ENCODE data around the gene AP1S3.

The AP1S3 gene

DNA sequence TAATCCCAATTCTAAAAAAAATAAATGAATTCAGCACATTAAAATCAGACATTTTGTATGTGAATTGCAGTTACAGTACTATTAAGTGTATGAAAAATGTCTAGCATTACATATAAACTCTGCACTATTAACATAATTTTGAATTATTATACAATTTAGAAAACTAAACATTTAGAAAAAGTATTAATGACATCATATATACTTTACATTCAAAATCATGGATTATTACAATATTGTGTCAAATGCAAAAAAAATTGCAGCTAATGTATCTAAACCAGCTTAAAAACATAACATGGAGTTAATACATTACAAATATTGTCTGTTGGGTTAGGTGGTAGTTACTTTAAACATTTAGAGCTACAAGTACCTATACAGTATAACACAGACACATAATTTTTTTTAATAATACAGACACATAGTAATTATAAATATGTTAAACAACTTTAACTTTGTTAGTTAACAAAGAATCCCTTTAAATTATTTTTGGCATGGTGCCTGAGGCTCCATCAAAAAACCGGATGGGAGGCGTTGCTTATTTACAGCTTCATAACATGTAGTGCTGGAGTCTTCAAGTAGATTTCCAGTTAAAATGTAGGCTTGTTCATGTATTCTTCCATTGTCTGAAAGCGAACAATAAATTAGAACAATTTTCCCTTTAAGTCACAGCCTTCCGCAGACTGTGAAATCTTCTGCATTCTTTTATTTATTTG is 79.1 kb downstream of the AP1S3 start:
- no peak for DNase-seq

DNA sequence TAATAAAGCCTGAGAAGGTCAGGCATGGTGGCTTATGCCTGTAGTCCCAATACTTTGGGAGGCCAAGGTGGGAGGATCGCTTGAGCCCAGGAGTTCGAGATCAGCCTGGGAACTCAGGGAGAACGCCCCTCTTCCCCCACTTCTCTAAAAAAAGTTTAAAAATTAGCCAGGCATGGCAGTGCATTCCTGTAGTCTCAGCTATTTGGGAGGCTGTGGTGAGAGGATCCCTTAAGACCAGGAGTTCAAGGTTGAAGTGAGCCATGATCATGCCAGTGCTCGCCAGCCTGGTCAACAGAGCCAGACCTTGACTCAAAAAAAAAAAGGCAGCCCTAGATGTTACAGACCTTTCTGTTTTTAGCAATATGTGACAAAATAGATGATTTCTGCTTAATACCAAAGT is 83.4 kb downstream of the AP1S3 start:
- DNase-seq: no peak

DNA sequence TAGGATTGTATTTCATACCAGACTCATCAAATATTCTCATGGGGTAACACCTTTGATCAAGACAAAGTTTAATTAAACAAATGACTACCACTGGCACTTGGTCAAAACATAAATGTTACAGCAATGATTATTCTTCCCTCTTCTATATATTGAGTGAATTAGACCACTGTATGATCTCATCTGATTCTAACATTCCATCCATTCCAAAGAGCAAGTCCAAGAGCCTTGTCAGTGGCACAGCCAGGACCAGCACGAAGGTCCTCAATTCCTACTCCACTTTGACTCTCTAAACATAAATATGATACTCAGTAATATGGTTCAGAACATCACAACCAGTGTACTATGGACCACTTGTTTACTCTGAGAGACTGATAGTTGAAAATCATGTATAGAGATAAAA is 86.4 kb downstream of the AP1S3 start:
- no peak for DNase-seq

DNA sequence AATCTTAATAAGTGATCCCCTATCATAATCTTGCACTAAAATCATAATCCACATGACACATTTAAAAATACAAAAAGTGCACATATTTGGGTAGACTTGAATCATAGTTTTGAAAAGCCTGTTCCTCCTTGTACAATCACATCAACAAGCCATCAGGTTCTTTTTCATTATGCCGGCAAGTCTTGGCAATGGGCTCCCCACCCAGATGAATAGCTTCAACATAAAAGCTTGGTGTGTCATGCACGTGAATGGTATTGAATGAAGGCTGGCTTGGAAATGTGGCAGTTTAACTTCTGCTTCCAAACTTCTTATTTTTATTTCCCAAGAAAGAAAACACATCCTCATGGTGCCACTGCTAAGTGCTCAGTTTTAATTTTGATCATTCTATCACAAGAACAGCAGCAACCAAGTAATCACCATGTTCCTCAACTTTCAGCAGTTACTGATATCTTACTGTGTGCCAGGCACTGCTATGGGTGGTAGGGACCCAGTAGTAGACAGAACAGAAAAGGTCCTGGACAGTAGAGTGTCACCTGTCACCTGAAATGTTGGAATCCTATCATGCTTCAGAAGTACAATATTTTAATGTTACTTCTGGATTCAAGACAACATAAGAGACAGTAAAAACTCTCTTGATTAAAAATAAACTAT is 89.9 kb downstream of the AP1S3 start:
- DNase-seq: no peak

DNA sequence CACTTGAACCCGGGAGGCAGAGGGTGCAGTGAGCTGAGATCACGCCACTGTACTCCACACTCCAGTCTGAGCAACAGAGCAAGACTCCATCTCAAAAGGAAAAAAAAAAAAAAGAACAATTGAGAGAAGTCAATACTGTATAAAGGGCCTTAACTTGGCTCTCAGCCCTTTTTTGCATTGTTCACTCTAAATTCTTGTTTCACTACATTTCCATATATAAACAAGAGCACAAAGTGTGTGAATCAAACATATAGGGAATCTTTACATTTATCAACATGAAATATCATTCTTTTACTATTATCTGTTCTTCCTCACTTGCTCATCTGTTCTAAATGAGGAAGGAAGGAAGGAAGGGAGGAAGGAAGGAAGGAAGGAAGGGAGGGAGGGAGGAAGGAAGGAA is 90.8 kb downstream of the AP1S3 start:
- no peak for DNase-seq

DNA sequence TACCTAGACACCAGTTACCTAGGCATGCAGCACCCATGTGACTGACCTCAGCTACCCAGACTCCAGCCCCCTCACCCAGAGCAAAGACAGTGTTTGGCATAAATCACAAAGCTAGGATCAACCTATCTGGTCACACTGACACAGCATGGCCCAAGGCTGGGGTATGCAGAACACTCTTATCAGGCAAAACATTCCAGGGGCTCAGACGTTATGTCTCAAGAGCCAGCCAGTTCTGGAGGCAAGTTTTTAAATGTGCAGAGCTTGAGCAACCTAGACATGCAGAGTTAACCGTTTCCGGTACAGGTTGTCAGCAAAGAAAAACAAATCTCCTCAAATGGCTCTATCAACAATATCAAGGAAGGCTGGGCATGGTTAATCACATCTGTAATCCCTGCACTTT is 92.8 kb downstream of the AP1S3 start:
- no peak for DNase-seq

DNA sequence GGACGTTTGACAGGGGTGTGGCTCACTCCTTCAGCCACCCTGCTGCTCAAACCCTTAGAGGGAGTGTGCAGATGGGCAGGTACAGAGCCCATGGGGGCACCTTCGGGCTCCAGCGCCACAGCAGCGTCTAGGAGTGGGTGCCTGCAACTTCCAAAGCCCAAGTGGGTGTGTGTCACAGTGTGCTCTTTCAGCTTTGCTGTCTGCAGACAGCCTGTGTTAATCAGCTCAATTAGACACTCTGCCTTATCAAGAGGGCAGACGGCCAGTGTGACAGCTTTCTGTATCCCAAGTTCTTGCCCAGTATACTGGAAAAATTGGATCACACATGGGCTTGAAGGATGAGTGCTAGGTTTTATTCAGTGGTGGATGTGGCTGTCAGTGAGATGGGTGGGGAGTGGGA is 96.7 kb downstream of the AP1S3 start:
- no peak for DNase-seq

DNA sequence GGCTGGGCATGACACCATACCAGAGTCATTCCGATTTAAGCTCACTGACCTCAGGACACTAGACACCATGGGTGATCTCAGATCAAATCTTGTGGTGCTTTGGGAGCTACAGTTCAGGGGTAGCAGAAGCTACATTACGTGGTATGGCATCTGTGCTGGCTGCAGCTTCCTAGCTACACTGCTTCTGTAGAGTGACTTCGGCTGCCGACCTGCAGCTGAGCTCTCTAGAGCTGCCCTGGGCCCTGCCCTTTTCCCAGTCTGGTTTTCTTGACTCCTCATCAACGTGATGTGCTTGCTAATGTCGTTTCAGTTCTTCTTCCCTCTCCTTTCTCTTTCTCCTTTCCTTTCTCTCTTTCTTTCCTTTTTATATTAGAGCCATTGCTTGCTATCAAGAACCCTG is 100.2 kb downstream of the AP1S3 start:
- DNase-seq: no peak

DNA sequence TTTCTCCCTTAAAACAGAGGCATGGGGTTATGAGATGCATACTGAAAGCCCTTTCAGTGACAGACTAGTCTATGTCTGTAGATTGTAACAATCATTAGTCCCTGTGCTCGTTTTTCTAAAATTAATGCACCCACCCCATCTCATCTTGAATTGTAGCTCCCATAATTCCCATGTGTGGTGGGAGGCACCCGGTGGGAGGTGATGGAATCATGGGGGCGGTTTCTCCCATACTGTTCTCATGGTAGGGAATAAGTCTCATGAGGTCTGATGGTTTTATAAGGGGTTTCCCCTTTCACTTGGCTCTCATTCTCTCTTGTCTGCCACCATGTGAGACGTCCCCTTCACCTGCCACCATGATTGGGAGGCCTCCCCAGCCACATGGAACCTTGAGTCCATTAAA is 100.9 kb downstream of the AP1S3 start:
- no peak for DNase-seq

DNA sequence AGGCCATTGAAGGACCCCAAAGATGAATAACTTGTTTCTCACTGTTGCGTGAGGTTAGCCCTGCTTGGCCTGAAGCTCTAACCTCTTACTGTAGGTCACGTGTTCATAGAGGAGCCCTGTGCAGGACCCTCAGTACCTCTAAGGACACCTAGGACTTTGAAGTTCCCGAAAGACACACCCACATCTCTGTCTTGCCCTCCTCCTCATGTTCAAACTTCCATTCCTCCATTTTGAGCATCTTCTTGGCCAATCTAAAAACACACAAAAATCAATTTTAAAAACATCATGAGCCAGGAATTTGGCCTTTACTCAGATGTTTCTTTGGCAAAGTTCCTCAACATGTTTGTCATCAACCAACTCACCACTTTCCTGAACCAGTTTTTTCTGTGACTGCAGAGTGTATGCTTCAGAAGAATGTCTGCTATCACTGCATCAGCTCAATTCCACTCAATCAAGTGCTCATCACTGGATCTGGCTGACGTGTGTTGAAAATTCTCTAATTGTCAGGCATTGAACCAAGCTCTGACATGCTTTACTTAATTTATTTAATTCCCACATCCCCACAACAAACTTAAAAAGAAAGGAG is 101.6 kb downstream of the AP1S3 start:
- DNase-seq: no peak

DNA sequence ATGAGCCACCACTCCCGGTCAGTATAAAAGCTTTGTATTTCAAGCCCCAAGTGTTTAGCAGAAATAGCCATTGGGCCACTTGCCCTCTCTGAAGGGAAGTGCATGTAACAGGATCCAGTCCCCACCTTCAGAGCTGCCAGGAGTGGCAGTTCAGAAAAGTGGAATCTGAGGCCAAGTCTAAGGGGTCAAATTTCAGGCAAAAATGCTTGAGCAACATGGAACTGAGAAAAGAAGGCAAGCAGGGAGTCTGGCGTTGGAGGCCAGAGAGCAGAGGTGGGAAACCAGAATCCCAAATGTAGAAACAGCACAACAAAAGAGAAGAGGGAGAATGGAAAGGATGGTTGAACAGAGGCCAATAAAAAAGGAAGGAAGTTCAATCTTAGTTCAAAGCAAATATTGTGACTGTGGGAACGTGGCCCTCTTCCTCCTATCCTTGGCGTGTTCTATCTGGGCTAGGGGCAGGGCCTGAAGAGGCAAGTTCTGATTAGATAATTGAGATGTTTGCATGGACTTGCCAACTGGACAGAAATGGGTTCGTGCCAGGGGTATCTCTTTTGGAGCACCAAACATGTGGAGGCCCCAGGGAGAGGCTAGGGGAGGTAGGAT is 102.2 kb downstream of the AP1S3 start:
- no peak for DNase-seq

DNA sequence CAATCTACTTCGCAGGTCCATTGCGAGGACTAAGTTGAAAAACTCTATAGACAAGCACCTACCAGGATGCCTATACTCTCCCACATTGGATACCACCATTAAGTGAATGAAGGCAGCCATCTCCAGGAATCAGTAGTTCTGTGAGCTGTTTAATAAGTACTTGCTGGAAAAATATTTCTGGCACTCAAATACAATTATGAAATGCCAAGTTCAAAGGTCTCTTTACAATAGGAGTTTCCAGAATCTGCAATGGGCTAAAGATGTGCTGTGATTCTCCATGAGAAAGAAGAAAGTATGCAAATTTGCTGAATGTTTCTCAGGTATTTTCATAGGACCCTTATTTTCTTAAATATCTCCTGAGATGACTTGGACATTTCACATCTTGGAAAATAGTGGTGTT is 103.0 kb downstream of the AP1S3 start:
- DNase-seq: no peak

DNA sequence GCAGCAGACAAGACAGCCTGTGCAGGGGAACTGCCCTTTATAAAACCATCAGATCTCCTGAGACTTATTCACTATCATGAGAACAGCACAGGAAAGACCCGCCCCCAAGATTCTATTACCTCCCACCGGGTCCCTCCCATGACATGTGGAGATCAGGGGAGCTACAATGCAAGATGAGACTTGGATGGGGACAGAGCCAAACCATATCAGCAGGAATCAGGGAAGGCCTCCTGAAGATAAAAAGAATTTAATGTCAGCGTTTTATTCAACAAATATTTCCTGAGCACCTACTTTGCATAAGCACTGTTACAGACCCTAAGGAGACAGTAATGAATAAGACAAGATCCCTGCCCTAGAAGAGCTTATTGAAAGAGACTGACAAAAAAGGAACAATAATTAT is 105.0 kb downstream of the AP1S3 start:
- DNase-seq: no peak

DNA sequence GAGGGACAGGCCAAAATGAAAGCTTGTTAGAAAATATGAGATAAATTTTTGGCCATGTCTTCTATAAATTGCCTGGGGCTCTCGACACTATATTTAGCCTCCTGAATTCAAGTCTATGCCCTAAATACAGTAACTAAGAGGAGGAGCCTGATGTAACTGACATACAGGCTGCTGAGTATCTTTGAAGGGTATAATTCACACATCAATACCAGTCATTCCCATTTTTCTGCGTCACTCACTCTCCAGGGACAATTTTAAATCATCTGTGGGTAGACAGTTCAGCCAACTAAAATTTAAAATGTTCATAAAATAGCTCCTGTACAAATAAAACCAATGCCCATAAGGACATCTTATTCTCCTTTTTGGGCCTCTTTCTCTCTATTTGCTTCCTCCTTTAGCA is 105.9 kb downstream of the AP1S3 start:
- DNase-seq: no peak

DNA sequence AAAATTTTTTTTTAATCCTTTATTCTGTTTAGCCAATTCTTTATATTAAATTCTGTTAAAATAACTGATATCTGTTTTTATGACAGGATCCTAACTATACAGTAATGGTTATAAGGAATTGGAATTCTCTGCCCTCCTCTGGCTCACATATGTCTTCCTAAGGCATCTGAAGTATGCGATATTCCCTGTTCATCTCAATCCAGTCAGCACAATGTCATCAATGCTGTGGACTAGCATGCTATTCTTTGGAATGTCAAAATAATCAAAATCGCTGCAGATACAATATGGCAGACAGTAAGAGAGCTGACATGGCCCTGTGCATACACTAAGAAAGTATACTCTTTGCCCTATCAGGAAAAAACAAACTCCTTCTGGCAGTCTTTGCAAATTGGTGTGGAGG is 107.6 kb downstream of the AP1S3 start:
- DNase-seq: no peak

DNA sequence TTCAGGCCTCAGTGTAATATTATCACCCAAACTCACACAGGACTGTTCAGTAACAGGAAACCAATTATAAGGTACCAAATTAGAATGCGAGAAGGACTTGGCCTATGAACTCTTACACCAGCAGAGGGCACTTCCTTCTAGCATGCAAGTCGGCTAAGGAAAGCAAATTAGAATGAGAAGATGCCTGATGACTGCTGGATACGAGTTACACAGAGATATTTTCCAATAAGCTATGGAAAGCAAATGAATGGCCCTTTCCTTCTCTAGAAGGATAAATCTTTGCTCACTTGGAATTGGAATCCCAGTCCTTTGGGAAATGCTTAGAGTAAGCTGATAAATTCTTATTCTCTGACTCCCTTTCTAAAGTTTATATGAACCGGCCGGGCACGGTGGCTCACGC is 109.8 kb downstream of the AP1S3 start:
- peak; percentile 20 for DNase-seq

DNA sequence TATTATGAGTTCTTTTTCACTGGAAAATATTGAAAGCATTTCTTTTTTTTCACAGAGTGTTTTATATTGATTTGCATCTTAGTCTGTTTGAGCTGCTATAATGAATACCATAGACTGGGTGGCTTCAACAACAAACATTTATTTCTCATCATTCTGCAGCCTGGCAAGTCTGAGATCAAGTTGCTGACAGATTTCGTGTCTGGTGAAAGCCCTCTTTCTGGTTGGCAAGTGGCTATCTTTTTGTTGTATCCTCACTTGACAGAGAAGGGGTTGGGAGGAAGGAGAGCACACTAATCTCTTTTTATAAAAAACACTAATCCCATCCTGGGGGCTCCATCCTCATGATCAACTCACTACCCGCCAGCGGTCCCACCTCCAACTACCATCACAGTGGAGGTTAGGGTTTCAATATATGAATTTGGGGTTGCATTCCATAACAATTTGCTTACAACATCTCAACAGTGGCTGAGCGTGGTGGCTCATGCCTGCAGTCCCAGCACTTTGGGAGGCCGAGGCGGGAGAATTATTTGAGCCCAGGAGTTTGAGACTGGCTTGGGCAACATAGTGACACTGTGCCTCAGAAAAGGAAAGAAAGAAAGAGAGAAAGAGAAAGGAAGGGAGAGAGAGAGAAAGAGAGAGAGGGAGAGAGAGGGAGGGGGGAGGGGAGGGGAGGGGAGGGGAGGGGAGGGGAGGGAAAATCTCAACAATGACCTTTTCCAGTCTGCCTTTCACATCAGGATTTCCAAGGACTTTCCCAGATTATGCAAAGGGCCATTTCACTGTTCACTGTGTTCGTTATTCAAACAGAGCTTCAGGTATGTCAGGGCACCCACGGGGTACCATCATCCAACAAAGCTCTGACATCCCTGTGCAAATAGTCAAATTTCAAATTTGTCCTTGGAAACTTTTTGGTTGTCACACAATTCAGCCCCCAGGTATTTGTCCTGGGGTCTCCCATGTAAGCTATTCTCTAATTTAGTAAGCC is 111.1 kb downstream of the AP1S3 start:
- DNase-seq: no peak

DNA sequence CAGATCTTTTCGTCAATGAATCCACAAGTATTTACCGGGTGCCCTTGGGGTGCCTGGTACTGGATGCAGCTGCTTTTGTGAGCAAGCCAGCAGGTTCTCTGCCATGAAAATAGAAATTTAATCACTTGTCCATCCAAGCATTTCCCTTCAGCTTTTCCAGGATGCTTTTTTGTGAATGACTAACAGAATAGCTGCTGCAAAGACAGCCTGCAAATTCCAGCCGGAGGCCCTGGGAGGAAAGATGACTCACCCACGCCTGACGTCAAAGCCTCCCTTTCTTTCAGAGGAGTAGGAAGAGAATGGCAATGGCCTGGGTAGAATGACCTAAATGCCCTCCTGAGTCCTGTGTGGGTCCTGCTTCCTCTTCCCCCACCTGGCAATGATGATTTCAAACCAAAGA is 111.9 kb downstream of the AP1S3 start:
- DNase-seq: no peak

DNA sequence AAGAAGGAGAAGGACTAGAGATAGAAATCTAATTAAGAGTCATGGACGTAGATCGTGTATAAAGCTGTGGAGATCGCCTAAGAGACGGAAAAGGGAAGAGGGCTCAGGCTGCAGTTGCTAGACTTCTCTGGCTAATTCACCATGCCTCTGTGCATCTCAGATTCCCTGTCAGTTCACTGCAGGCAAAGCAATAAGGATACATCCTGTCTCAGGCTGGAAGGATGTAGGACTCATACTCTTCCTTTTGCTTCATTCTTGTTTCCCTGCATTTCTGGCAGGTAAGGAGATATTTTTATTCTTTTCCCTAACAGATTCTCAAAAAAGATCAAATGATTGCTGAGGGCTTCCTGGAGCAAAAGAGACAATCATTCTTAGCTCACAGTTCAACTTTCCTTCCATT is 112.5 kb downstream of the AP1S3 start:
- DNase-seq: no peak

DNA sequence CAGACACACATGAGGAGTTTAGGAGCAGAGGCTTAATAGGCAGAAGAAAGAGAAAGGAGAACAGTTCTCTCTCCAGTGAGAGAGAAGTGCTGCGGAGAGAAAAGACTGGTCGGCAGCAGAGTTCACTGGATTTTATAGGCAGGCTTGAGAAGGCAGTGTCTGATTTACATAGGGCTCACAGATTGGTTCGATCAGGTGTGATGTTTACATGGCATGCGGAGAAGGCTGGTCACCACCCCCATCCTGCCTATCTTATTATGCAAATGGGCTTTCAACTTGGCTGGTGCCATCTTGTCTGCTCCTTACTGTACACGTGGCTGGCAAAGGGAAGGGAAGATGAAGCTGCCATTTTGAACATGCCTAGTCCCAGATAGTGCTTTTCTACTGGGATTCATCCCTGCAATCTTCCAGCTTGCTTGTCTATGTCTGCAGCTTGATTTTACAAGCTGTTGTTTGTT is 113.4 kb downstream of the AP1S3 start:
- no peak for DNase-seq

DNA sequence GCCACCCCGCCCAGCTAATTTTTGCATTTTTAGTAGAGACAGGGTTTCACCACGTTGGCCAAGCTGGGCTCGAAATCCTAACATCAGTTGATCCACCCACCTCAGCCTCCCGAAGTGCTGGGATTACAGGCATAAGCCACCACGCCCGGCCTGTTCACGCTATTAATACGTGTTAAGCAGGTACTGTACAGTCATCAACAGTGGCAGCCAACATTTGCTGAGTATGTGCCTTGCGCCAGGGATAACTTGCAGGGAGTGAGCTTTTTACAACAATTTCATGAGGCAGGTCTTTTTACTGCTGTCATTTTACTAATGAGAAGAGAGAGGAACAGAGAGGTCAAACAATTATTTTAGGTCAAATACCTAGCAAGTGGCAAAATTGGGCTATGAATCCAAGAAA is 115.2 kb downstream of the AP1S3 start:
- DNase-seq: no peak

DNA sequence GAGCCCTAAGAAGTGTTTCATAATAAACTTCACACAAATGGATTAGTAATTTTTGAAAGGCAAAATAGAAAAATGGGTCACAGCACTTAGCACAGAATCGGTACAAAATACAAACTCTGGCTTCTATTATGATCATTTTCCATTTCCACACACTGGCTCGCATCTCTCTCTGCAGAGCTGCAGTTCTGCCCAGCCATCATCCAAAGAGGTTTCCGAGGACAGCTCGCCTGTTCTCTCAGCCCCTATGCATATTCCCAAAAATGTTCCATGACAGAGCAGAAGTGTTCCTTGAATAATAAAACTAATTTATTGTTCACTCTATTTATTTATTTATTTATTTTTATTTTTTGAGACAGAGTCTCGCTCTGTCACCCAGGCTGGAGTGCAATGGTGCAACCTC is 115.6 kb downstream of the AP1S3 start:
- no peak for DNase-seq

DNA sequence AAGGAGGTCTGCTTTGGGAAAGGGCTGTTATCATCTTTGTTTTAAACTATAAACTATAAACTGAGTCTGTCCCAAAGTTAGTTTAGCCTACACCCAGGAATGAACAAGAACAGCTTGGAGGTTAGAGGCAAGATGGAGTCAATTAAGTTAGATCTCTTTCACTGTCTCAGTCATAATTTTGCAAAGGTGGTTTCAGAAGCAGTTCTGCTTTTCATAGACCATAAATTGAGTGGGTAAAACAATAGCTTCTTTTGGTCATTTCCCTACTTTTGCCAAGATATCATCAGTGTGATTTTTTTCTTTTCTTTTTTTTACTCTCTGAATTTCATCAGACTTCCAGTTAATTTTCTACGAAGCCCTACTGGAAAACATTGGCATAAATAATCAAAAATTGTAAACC is 117.0 kb downstream of the AP1S3 start:
- no peak for DNase-seq

All from GDM1 (cell line).